B cell (primary cell): ENCODE measurements around the gene CD81. TPM values are rescaled to one million over a fixed set of nuclear protein-coding genes. Genes with fewer than 3 reads are reported as not detected.

Source experiments
- ATAC-seq: fragments of 200-7000 bp; cut with Tn5 transposase; one replicate; pipeline ENCODE4 v1.10.0; 2021; ENCODE audit warnings: low read depth, mild to moderate bottlenecking, moderate number of reproducible peaks, moderate library complexity
- CTCF ChIA-PET: fragments of 350-600 bp; sonication (Branson Sonifier 250); formaldehyde crosslinking; loops from one replicate; lab custom pipeline; 2021; ENCODE audit warnings: antibody characterized with exemption, inconsistent platforms; lab: Charles Lee
- POLR2A ChIA-PET: fragments of 350-600 bp; sonication (Branson Sonifier 250); formaldehyde crosslinking; loops from one replicate; lab custom pipeline; 2021; ENCODE audit warnings: antibody characterized with exemption; lab: Charles Lee
- DNase-seq: peaks from one replicate; pipeline ENCODE4 v3.0.0; 2013
- H2AFZ ChIP-seq: 2 replicates; pipeline ENCODE4 v1.6.1; 2012; ENCODE audit warnings: mild to moderate bottlenecking, low read depth, low read length; ENCODE audit not compliant: insufficient read depth, poor library complexity, severe bottlenecking
- H3K27ac ChIP-seq, 2 donors: 1 replicate in 1 of 2; 2 replicates in 1 of 2; pipeline ENCODE4 v1.5.1; 2012 to 2013; ENCODE audit warnings: low read length in 2 of 2, mild to moderate bottlenecking in 2 of 2, moderate library complexity in 1 of 2
- H3K27me3 ChIP-seq, 4 experiments: fragments of 200-600 bp in 1 of 4; sonication (generic) in 1 of 4; replicated peaks in 1 of 4; 1 replicate in 2 of 4; 2 replicates in 2 of 4; pipeline versions ENCODE4 v1.6.1 to v1.7.0; 2013 to 2016; ENCODE audit warnings: low read length in 3 of 4, mild to moderate bottlenecking in 2 of 4, mixed read lengths in 1 of 4, moderate library complexity in 1 of 4; ENCODE audit not compliant: insufficient read depth in 4 of 4, control insufficient read depth in 3 of 4; ENCODE audit errors: control extremely low read depth in 1 of 4
- H3K36me3 ChIP-seq, 2 experiments: replicated peaks in 1 of 2; 1 replicate in 1 of 2; 2 replicates in 1 of 2; pipeline versions ENCODE4 v1.6.1 to v1.7.1; 2013; ENCODE audit warnings: low read length in 1 of 2; ENCODE audit not compliant: insufficient read depth in 2 of 2, control insufficient read depth in 1 of 2; ENCODE audit errors: control extremely low read depth in 1 of 2, extremely low read depth in 1 of 2
- H3K4me1 ChIP-seq, 2 donors: fragments of 200-600 bp in 1 of 2; sonication (generic) in 1 of 2; 1 replicate in 1 of 2; 2 replicates in 1 of 2; pipeline versions ENCODE4 v1.5.1 to v1.6.1; 2013 to 2017; ENCODE audit warnings: low read length in 2 of 2; ENCODE audit not compliant: control insufficient read depth in 2 of 2, insufficient read depth in 2 of 2
- H3K4me2 ChIP-seq: replicated peaks from 2 replicates; pipeline ENCODE3; 2012; ENCODE audit warnings: mild to moderate bottlenecking, low read depth, low read length; ENCODE audit not compliant: poor library complexity, severe bottlenecking
- H3K4me3 ChIP-seq, 5 experiments: fragments of 200-600 bp in 1 of 5; sonication (generic) in 1 of 5; 1 replicate in 3 of 5; 2 replicates in 2 of 5; pipeline versions ENCODE4 v1.5.1 to v1.7.0; 2011 to 2016; ENCODE audit warnings: low read length in 4 of 5, mild to moderate bottlenecking in 4 of 5, low read depth in 2 of 5, control low read depth in 1 of 5, moderate library complexity in 1 of 5; ENCODE audit not compliant: insufficient read depth in 1 of 5; ENCODE audit errors: control extremely low read depth in 1 of 5, extremely low read depth in 1 of 5
- H3K79me2 ChIP-seq: fragments of 200-600 bp; sonication (generic); one replicate; pipeline ENCODE4 v1.6.0; 2016; ENCODE audit warnings: low read length; ENCODE audit not compliant: control insufficient read depth, insufficient read depth
- H3K9ac ChIP-seq: fragments of 200-600 bp; sonication (generic); 2 replicates; pipeline ENCODE4 v1.6.1; 2017; ENCODE audit warnings: mild to moderate bottlenecking, low read length, moderate library complexity
- H3K9me3 ChIP-seq, 3 donors: one replicate each; pipeline versions ENCODE4 v1.6.1 to v1.7.1; 2013; ENCODE audit warnings: low read length in 2 of 3; ENCODE audit not compliant: control insufficient read depth in 2 of 3, insufficient read depth in 1 of 3; ENCODE audit errors: control extremely low read depth in 1 of 3
- H4K20me1 ChIP-seq: 2 replicates; pipeline ENCODE4 v1.6.0; 2012; ENCODE audit warnings: mild to moderate bottlenecking, low read length; ENCODE audit not compliant: insufficient read depth, control insufficient read depth, poor library complexity, severe bottlenecking
- H3K27ac Mint-ChIP-seq: one replicate; pipeline ENCODE4 v1.8.0; 2021; ENCODE audit warnings: mixed read lengths
- H3K27me3 Mint-ChIP-seq: one replicate; pipeline ENCODE4 v1.8.0; 2021; ENCODE audit warnings: mixed read lengths
- H3K4me1 Mint-ChIP-seq: one replicate; pipeline ENCODE4 v1.8.0; 2021; ENCODE audit warnings: mixed read lengths
- H3K4me3 Mint-ChIP-seq: one replicate; pipeline ENCODE4 v1.8.0; 2021; ENCODE audit warnings: mixed read lengths
- H3K9me3 Mint-ChIP-seq: one replicate; pipeline ENCODE4 v1.8.0; 2022; ENCODE audit warnings: mixed read lengths; ENCODE audit not compliant: insufficient read depth
- EZH2 ChIP-seq: IDR thresholded peaks from 2 replicates; pipeline ENCODE4 v1.6.1; 2012; ENCODE audit warnings: borderline replicate concordance, low read depth, mild to moderate bottlenecking, moderate library complexity, low read length; ENCODE audit not compliant: insufficient read depth, poor library complexity, severe bottlenecking
- WGBS: methylation state at CpG from one replicate; pipeline ENCODE4 v1.1.5; 2013; ENCODE audit warnings: missing lambda C conversion rate; ENCODE audit not compliant: insufficient coverage; 5-methylcytosine and 5-hydroxymethylcytosine counted together
- intact Hi-C: fragments of 100-400 bp; cut with micrococcal nuclease; formaldehyde crosslinking; loops from one replicate; pipeline ENCODE4 v1.10.0; 2022
- polyA plus RNA-seq: library from polyadenylated mRNA; depleted of rRNA; stranded (reverse); fragments of >200 nt; gene quantifications from 2 replicates; pipeline ENCODE4 v1.2.3, GENCODE V29; 2012
- total RNA-seq, 2 donors: library from RNA; stranded (reverse); fragments of 120-200 nt in 1 of 2; gene quantifications; 1 replicate in 1 of 2; 2 replicates in 1 of 2; pipeline versions ENCODE4 v1.2.3 to v1.2.4, GENCODE V29; 2013 to 2022
- TF ChIP-seq, protein P1 (sequence below): fragments of 200-600 bp; IDR thresholded peaks from one replicate; pipeline ENCODE4 v1.8.0; 2022; ENCODE audit warnings: antibody characterized with exemption, mild to moderate bottlenecking

The CD81 gene
- total and polyA plus RNA-seq, 2 donors (not counting 1 experiment from before 2014, with no cell fraction given): 253 to 361 TPM

DNA sequence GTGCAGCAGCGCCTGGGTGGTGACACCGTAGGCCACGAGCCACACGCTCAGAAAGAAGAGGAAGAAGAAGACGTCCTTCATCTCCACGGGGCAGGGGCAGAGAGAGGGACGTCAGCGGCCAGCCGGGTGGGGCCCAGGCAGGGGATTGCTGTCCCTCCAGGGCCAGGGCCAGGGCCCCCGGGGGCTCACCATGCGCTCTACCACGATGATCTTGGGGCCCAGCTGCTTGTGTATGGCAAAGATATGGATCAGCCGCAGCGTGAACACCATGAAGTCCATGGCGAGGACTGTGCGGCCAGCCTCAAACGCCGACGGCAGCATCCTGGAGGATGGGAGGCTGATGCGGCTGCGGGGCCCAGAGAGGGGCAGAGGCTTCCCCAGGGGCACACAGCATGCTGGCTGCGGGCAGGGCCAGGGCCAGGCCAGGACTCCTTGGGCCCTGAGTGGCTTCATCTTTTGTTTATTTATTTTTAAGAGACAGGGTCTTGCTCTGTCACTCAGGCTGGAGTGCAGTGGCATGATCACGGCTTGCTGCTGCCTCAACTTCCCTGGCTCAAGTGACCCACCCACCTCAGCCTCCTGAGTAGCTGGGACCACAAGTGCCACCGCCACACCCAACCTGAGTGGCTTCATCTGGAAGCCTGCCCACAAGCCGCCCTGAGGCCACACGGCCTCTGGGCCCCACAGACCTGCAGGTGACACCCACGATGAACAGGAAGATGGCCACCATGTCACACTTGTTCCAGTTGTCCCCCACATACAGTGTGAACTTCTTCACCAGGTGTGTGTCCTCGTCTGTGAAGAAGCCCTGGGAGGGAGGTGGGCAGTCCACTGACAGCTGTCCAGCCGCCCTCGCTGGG lies 34.6 kb downstream of the CD81 start:
- Mint-ChIP-seq H3K27me3 (no peaks in the 10 kb centered on the region), H3K4me3 (no peak overlapping the region), H3K9me3 (no peaks in the 10 kb centered on the region), H3K27ac (no peak overlapping the region), H3K4me1 (no peaks in the 10 kb centered on the region)
- Histone ChIP-seq H4K20me1 (no peaks in the 10 kb centered on the region), H3K4me2 (no peak overlapping the region), H3K79me2 (no peaks in the 10 kb centered on the region), H3K27me3 (no peaks in the 10 kb centered on the region), H3K9ac (no peak overlapping the region), H2AFZ (no peak overlapping the region), H3K36me3 (no peaks in the 10 kb centered on the region), H3K4me1 (no peaks in the 10 kb centered on the region), H3K4me3 (no peak overlapping the region), H3K27ac (no peak overlapping the region), H3K9me3 (no peaks in the 10 kb centered on the region)
- TF ChIP-seq EZH2: no peak
- TF ChIP-seq, protein P1, sequence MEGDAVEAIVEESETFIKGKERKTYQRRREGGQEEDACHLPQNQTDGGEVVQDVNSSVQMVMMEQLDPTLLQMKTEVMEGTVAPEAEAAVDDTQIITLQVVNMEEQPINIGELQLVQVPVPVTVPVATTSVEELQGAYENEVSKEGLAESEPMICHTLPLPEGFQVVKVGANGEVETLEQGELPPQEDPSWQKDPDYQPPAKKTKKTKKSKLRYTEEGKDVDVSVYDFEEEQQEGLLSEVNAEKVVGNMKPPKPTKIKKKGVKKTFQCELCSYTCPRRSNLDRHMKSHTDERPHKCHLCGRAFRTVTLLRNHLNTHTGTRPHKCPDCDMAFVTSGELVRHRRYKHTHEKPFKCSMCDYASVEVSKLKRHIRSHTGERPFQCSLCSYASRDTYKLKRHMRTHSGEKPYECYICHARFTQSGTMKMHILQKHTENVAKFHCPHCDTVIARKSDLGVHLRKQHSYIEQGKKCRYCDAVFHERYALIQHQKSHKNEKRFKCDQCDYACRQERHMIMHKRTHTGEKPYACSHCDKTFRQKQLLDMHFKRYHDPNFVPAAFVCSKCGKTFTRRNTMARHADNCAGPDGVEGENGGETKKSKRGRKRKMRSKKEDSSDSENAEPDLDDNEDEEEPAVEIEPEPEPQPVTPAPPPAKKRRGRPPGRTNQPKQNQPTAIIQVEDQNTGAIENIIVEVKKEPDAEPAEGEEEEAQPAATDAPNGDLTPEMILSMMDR: no peak
- ChIA-PET POLR2A (no interaction called here), CTCF (interaction anchor here (0.7 kb wide), 1 partner anchor 107 kb away, joined by 4 read pairs; no protein-coding TSS in a partner anchor)
- intact Hi-C loops: no loop called here
- ATAC-seq (no peak), DNase-seq (no peak)
- 80% methylated on average over 30 of the region's 30 CpGs for WGBS

DNA sequence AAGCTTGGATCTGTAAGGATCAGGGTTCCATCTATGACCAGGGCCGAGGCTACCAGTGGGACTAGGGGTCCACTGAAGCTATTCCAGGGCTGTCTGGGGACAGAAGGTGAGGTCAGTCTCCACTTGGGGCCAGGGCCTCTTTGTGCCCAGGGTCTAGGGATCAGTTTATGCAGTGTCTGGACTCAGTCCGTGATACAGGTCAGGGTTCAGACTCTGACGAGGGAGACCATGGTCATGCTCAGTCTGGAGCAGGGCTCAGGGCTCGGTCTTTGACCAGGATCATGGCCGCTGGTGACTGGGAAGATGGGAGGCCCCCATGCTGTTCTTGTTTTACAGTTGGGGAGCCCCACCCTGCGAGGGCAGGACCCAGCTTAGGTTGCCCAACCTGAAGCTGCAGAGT lies 35.2 kb downstream of the CD81 start:
- Histone ChIP-seq H4K20me1 (no peaks in the 10 kb centered on the region), H3K9ac (no peak overlapping the region), H3K4me3 (no peak overlapping the region), H3K9me3 (no peaks in the 10 kb centered on the region), H3K27me3 (no peaks in the 10 kb centered on the region), H3K27ac (no peak overlapping the region), H3K79me2 (no peaks in the 10 kb centered on the region), H2AFZ (no peak overlapping the region), H3K36me3 (no peaks in the 10 kb centered on the region), H3K4me1 (no peaks in the 10 kb centered on the region), H3K4me2 (no peak overlapping the region)
- DNase-seq (no peak), ATAC-seq (no peak)
- no peaks in the 10 kb centered on the region for H3K4me1 Mint-ChIP-seq
- WGBS: 93% methylated on average over 6 of the region's 6 CpGs
- intact Hi-C loops: no loop called here
- TF ChIP-seq, protein P1: no peak
- no peak for TF ChIP-seq EZH2
- H3K27ac Mint-ChIP-seq: no peak overlapping the region
- ChIA-PET CTCF (interaction anchor here (0.6 to 1.2 kb wide), 3 partner anchors 108 to 788 kb away, joined by 3 to 4 read pairs (median 4); no protein-coding TSS in a partner anchor), POLR2A (no interaction called here)
- no peaks in the 10 kb centered on the region for H3K27me3 Mint-ChIP-seq
- H3K9me3 Mint-ChIP-seq: no peaks in the 10 kb centered on the region
- no peak overlapping the region for H3K4me3 Mint-ChIP-seq
